HG03457 (cell line): ENCODE measurements around the gene HTD2.

ENCODE experiments used
- ATAC-seq: cut with Tn5 transposase; IDR thresholded peaks from one replicate; pipeline ENCODE4 v1.9.1; 2021; ENCODE audit warnings: moderate number of reproducible peaks; ENCODE audit not compliant: unreplicated experiment

Gene HTD2

GRCh38 chr3:58355179-58355578 lies 48.9 kb downstream of the HTD2 start:
- ATAC-seq = no peak

GRCh38 chr3:58356054-58356453 lies 49.7 kb downstream of the HTD2 start:
- ATAC-seq = no peak

GRCh38 chr3:58357402-58357801 lies 51.1 kb downstream of the HTD2 start:
- no peak for ATAC-seq

GRCh38 chr3:58358092-58358491 lies 51.8 kb downstream of the HTD2 start:
- ATAC-seq = no peak

- no peak for ATAC-seq
These were observed 52.5 kb downstream of the HTD2 start for GRCh38 chr3:58358808-58359207.

- no peak for ATAC-seq
These were observed 53.3 kb downstream of the HTD2 start for GRCh38 chr3:58359621-58360020.

GRCh38 chr3:58361866-58362265 lies 55.5 kb downstream of the HTD2 start:
- ATAC-seq = no peak

GRCh38 chr3:58366699-58367098 lies 60.4 kb downstream of the HTD2 start:
- no peak for ATAC-seq

GRCh38 chr3:58369038-58369437 lies 62.7 kb downstream of the HTD2 start:
- no peak for ATAC-seq
